ENCODE results near the gene GNG12. TPM values are rescaled to one million over a fixed set of nuclear protein-coding genes. Genes with fewer than 3 reads are reported as not detected.

Gene GNG12
- total and polyA plus RNA-seq, 2 donors (not counting 3 experiments of a cell fraction or from before 2014, with no cell fraction given): 107 to 152 TPM

DNA sequence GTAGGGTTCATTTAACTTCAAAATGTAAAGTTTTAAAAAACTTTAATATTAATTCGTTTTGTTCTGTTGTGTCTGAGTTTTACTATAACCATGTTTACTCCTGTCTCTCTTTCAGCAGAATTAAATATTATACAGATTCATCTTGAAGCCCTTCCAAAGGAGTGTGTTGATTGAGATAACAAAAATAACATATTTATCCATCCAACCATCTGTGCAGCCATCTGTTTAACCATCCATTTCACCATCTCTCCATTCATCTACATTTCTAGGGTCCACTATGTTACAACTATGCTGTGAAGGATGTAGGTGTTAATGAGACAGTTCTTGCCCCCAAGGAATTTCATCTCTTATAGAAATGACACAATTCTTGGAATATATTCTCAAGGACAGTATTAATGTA lies 36.0 kb upstream of the GNG12 start:
- no peak for TF ChIP-seq GATA2 (IDR thresholded peaks at IDR 0.05; ENCODE audit: insufficient read depth, insufficient read length, low read depth, low read length)
- TF ChIP-seq POLR2A (IDR thresholded peaks at IDR 0.05; ENCODE audit: low read depth, low read length): no peak
- no peak for TF ChIP-seq MYC (IDR thresholded peaks at IDR 0.05; ENCODE audit: low read depth, low read length)
- no peak for TF ChIP-seq EZH2 (IDR thresholded peaks at IDR 0.05; ENCODE audit: borderline replicate concordance, low read depth, low read length, severe bottlenecking)
- no peak for TF ChIP-seq FOS (IDR thresholded peaks at IDR 0.05; ENCODE audit: borderline replicate concordance, insufficient read depth, low read length)
- no peak for TF ChIP-seq POLR2AphosphoS5 (IDR thresholded peaks at IDR 0.05; ENCODE audit: insufficient read depth, low read depth, low read length)
- TF ChIP-seq, protein P1, sequence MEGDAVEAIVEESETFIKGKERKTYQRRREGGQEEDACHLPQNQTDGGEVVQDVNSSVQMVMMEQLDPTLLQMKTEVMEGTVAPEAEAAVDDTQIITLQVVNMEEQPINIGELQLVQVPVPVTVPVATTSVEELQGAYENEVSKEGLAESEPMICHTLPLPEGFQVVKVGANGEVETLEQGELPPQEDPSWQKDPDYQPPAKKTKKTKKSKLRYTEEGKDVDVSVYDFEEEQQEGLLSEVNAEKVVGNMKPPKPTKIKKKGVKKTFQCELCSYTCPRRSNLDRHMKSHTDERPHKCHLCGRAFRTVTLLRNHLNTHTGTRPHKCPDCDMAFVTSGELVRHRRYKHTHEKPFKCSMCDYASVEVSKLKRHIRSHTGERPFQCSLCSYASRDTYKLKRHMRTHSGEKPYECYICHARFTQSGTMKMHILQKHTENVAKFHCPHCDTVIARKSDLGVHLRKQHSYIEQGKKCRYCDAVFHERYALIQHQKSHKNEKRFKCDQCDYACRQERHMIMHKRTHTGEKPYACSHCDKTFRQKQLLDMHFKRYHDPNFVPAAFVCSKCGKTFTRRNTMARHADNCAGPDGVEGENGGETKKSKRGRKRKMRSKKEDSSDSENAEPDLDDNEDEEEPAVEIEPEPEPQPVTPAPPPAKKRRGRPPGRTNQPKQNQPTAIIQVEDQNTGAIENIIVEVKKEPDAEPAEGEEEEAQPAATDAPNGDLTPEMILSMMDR (IDR thresholded peaks at IDR 0.05; ENCODE audit: extremely low read depth in 1 of 2, insufficient read depth in 1 of 2, low read depth in 1 of 2, low read length in 2 of 2): no peak
- no peak for TF ChIP-seq JUN (IDR thresholded peaks at IDR 0.05; ENCODE audit: borderline replicate concordance, insufficient read depth, insufficient read length, low read depth)
- TF ChIP-seq, protein P2, sequence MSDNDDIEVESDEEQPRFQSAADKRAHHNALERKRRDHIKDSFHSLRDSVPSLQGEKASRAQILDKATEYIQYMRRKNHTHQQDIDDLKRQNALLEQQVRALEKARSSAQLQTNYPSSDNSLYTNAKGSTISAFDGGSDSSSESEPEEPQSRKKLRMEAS (IDR thresholded peaks at IDR 0.05; ENCODE audit: insufficient read depth, insufficient read length): no peak
- intact Hi-C loops (cut with micrococcal nuclease) (no loop called here), dilution Hi-C loops (cut with MboI; ENCODE audit: extremely low pct_ligation_motif_present, low sequenced_read_pairs) (no loop called here)
- no peaks in the 10 kb centered on the region for H3K9me3 ChIP-seq (replicated peaks; ENCODE audit: control insufficient read depth, insufficient read depth, low read length)
- H3K4me1 ChIP-seq (ENCODE audit: control insufficient read depth, extremely low read depth, insufficient read depth, low read length): no peaks in the 10 kb centered on the region
- ChIA-PET CTCF (interaction anchor here (1.1 kb wide), 1 partner anchor 11 kb away, joined by 6 read pairs; no protein-coding TSS in a partner anchor), POLR2A (no interaction called here)
- no peak for DNase-seq (ENCODE audit: low read depth, low spot score)
- H3K27ac ChIP-seq (ENCODE audit: insufficient read depth, low read depth, low read length): no peak overlapping the region
- no peaks in the 10 kb centered on the region for H4K20me1 ChIP-seq (replicated peaks; ENCODE audit: control insufficient read depth, extremely low read depth, insufficient read depth, low read length)
- H3K4me3 ChIP-seq (replicated peaks in 1 of 3; ENCODE audit: insufficient read depth in 1 of 3, low read depth in 1 of 3, low read length in 3 of 3): no peak overlapping the region
- H2AFZ ChIP-seq (ENCODE audit: low read depth, low read length): no peak overlapping the region
- no peak for FAIRE-seq
- no TSS peak for BruUV-seq (replicated peaks)
- H3K79me2 ChIP-seq (ENCODE audit: control insufficient read depth, insufficient read depth, low read length): no peaks in the 10 kb centered on the region
- no peak overlapping the region for H3K9ac ChIP-seq (replicated peaks; ENCODE audit: extremely low read depth, insufficient read depth, low read length)
- H3K4me2 ChIP-seq (ENCODE audit: insufficient read depth, low read length): no peak overlapping the region
- H3K27me3 ChIP-seq (ENCODE audit: control insufficient read depth in 2 of 2, insufficient read depth in 2 of 2, low read length in 2 of 2): no peaks in the 10 kb centered on the region
- no peaks in the 10 kb centered on the region for H3K9me1 ChIP-seq (replicated peaks; ENCODE audit: control insufficient read depth, extremely low read depth, insufficient read depth, low read length)
- no peaks in the 10 kb centered on the region for H3K36me3 ChIP-seq (ENCODE audit: control insufficient read depth in 2 of 2, extremely low read depth in 1 of 2, insufficient read depth in 2 of 2, low read length in 2 of 2)
